ENCODE data around the gene SPATA13.
"Not testable (repeated sequence)": the region's sequence is repeated elsewhere in the genome, so short reads cannot be mapped to it uniquely, and the experiment has no call there.

SPATA13 gene

DNA sequence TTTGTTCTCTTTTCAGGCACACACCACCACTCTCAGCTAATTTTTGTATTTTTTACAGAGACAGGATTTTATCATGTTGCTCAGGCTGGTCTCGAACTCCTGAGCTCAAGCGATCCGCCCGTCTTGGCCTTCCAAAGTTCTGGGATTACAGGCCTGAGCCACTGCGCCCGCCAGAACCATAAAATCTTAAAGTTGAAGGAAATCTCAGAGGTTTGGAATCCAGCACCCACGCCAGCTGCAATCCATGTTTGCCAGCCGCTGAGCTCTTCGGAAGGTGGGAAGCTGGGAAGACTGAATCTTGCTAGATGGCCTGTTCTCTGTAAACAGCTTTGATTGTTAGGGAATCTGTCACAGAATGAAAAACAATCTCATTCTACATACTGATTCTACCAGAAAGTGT lies 38.5 kb downstream of the SPATA13 start:
- no peak for DNase-seq

- no peak for DNase-seq
Measured at GRCh38 chr13:24202215-24202614, 41.7 kb downstream of the SPATA13 start.

DNA sequence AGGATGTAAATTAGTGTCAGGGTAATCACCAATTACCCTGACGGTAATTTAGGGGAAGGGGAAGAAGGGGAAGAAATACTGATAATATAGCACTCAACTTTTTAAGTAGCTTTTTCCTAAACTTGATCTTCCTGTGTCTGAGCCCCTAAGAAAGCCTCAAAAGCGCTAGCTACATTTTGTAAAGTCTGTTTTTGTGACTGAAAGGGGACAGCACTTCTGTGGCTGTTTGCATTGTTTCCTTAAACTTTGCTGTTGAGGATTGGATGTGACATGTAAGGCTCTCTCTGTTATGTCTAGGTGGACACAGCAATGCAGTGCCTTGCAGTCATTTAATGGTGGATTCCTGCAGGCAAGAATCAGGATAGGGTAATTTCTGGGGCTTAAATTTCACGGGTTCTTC lies 42.8 kb downstream of the SPATA13 start:
- no peak for DNase-seq

DNA sequence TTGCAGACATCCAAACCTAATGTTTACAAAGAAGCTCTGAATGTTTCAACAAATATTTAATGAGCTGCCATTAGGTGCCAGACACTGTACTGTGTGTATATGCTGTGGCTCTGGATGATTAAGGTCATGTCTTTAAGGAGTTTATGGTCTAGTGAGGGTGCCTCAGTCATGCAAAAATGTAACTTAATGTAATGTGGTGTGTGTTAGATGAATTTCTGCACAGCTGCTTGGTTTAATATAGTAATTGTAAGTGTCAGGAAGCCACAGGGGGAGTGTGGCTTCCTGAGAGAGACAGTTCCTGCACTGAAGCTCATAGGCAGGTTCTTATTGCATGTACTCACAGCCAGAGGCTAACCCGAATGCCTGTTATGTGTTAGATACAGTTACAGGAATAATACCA lies 43.3 kb downstream of the SPATA13 start:
- DNase-seq: no peak

- not testable (repeated sequence) for DNase-seq
Measured at GRCh38 chr13:24205076-24205475, 44.6 kb downstream of the SPATA13 start.

DNA sequence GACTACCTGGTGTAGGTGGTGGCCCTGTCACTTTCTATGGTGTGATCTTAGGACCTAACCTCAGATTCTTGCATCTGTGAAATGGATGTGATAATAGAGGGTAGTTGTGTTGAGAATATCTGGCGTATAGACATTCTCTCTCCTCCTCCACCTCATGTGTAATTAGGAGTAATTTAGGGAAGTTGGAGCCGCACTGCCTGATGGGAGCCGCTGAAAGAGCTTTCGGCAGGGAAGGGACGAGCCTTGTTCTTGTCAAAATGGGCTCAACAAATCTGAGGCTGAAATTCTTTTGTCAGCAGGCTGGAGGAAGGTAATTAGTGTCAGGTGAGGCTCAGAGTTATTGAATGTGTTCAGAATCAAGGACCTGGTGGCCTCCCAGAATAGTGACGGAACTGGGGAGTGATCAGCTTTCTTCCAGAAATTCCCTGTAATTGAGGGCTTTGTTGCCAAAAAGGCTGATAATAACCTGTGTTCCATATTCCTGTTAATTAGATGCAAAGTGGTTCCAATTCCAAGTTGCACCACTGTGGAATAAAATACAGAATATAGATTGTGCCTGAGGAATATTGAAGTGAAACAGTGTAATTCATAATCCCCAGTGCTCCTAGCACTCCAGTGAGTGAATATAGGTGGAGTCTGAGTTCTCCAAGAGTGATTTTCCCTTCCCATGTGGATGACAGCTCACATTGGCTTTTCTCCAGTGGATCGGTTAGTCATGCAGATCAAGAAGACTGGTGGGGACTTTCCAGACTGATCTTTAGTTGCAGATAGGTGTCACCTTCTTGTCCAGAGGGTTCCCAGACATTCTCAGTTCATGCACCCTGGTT lies 47.5 kb downstream of the SPATA13 start:
- DNase-seq: peak in 2 of 14 donors; percentile 27 to 30

DNA sequence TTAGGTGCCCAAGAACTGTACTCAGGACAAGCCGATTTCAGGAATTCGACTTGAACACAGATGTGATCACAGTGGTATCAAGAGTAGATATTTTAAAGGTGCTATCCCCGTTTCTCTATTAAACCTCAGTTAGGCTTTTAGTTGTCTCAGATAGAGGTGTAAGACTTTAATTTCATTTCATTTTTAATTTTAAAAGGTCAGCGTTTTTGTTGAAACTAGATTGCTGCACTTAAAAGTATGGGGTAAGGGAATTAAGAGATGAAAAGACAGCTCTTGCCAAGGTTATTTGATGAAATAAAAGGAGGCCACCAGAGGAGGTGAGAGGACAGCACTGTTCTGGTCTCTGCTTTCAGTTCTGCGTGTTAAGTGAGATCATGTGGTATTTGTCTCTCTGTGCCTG lies 48.6 kb downstream of the SPATA13 start:
- no peak for DNase-seq

GRCh38 chr13:24212254-24212653 lies 51.7 kb downstream of the SPATA13 start:
- no peak for DNase-seq

DNA sequence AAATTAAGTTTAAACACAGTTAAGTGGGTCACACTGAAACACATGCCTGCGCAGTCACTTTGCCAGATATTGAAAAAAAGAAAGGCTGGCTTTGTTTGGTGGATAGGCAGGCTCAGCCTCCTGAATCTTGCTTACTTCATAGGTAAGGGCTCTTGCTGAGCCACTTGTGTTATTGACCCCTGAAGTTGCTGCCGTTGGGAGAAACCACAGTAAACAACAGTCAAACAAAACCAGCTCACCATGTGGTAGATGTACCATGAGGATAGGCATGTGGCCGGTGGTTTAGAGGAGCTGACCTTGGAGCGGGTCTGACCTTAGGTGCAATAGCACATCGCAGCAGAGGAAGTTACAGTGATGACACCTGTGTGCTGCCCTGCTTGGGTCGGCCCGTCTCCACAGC lies 52.2 kb downstream of the SPATA13 start:
- DNase-seq: no peak

DNA sequence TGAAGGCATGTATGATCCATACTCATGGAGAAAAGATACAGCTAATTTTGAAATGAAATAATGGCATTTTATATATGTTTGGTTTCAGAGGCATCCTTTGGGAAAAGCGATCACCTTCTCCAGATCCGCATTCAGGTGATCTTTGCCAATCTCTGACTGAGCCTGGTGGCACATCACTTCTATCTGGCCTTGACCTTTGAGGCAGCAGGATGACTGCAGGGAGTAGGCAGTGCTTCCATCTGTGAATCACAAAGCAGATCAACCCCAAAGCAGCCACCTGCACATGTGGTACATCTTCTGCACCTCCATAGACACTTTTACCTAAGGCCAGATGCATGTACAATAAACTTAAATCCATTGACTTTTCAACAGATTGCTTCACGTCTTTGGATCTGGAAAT lies 53.4 kb downstream of the SPATA13 start:
- DNase-seq: no peak

GRCh38 chr13:24214528-24214927 lies 54.0 kb downstream of the SPATA13 start:
- DNase-seq: no peak

GRCh38 chr13:24215126-24215525 lies 54.6 kb downstream of the SPATA13 start:
- DNase-seq: no peak

GRCh38 chr13:24215732-24216131 lies 55.2 kb downstream of the SPATA13 start:
- DNase-seq: peak in 11 of 14 donors; percentile 38 to 93 (median 48)

DNA sequence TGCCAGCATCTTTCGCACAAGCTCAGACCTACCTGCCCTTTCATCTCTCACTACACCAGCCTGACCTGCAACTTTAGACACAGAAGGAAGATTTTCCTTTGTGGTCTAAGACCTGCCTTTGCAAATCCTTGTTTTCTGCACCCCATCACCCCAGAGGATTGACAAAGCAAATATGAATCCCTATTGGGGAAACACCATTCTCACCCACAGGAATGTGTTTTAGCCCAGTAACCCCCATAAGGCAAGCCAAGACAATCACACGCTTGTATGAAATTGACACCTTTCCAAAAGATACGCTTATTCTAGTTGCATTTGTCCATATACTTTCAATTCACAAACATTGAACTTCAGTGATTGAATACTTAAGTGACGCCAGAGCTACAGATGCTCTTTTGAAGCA lies 55.7 kb downstream of the SPATA13 start:
- DNase-seq: no peak

- not testable (repeated sequence) for DNase-seq
Measured at GRCh38 chr13:24216779-24217178, 56.3 kb downstream of the SPATA13 start.

- peak in 6 of 14 donors; percentile 27 to 59 (median 40) for DNase-seq
Measured at GRCh38 chr13:24217601-24218281, 57.2 kb downstream of the SPATA13 start.

- DNase-seq: peak in 1 of 14 donors; percentile 59
Measured at GRCh38 chr13:24218338-24218737, 57.8 kb downstream of the SPATA13 start.

- no peak for DNase-seq
Measured at GRCh38 chr13:24218977-24219376, 58.5 kb downstream of the SPATA13 start.

GRCh38 chr13:24220086-24220703 lies 59.7 kb downstream of the SPATA13 start:
- peak in 9 of 14 donors; percentile 20 to 83 (median 46) for DNase-seq

- peak in 2 of 14 donors; percentile 25 to 26 for DNase-seq
Measured at GRCh38 chr13:24221007-24221406, 60.5 kb downstream of the SPATA13 start.

GRCh38 chr13:24222756-24223155 lies 62.2 kb downstream of the SPATA13 start:
- DNase-seq: no peak

GRCh38 chr13:24223341-24224231 lies 63.1 kb downstream of the SPATA13 start:
- no peak for DNase-seq

All from C1 segment of cervical spinal cord (tissue), 14 donors.